Measurements from ENCODE around the gene NSDHL. TPM values are rescaled to one million over a fixed set of nuclear protein-coding genes. Genes with fewer than 3 reads are reported as not detected.
A peak's percentile ranks its signal among the peaks of the same experiment; 100 is the strongest.

The NSDHL gene
- total and polyA plus RNA-seq, 2 experiments from 2014 or later: 46.2 to 62.9 TPM

- H3K36me3 ChIP-seq (replicated peaks; ENCODE audit: insufficient read depth, low read depth): no peaks in the 10 kb centered on the region
- H3K4me2 ChIP-seq: no peak overlapping the region
- H4K20me1 ChIP-seq (ENCODE audit: insufficient read depth, poor library complexity, severe bottlenecking): no peaks in the 10 kb centered on the region
- H2AFZ ChIP-seq: no peak overlapping the region
- H3K9me3 ChIP-seq (ENCODE audit: low read depth): no peaks in the 10 kb centered on the region
- 48% methylated on average over 20 of the region's 20 CpGs for whole genome bisulfite sequencing (ENCODE audit: low lambda C conversion rate, missing lambda C conversion rate)
- H3K79me2 ChIP-seq: no peaks in the 10 kb centered on the region
- DNase-seq (ENCODE audit: low spot score): peak; percentile 66
- no peaks in the 10 kb centered on the region for H3K9me2 ChIP-seq (replicated peaks; ENCODE audit: insufficient read depth)
- H3K4me1 ChIP-seq (ENCODE audit: insufficient read depth): peaks cover 5% of the 10 kb centered on the region
- H3K4me3 ChIP-seq: no peak overlapping the region
- H3K27me3 ChIP-seq: no peaks in the 10 kb centered on the region
- H3K27ac ChIP-seq: no peak overlapping the region
- TF ChIP-seq CTCF (IDR thresholded peaks at IDR 0.05; ENCODE audit: poor library complexity) (peak; percentile 53), EZH2phosphoT487 (IDR thresholded peaks at IDR 0.05; ENCODE audit: low read depth, severe bottlenecking, unreplicated experiment) (no peak)
Measured at GRCh38 chrX:152904151-152905080, 73.6 kb downstream of the NSDHL start.

DNA sequence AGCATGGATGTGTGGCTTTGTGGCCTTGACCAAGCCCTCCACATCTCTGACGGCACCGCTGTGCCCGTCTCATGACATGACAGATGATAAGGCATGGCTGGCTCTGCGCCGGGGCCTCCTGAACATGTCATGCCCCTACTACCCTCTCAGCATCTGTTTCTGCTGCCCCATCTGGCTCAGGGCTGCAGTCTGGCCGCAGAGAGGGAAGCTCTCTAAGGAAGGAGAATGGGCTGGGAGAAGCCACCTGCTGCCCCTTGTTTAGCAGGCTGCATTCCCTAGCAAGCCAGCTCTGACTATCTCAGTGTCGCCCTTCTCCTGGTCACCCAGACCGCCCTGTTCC, 74.2 kb downstream of the NSDHL start:
- peaks cover 5% of the 10 kb centered on the region for H3K4me1 ChIP-seq (ENCODE audit: insufficient read depth)
- no peak for DNase-seq (ENCODE audit: low spot score)
- no peaks in the 10 kb centered on the region for H4K20me1 ChIP-seq (ENCODE audit: insufficient read depth, poor library complexity, severe bottlenecking)
- H3K27me3 ChIP-seq: no peaks in the 10 kb centered on the region
- H3K9me3 ChIP-seq (ENCODE audit: low read depth): no peaks in the 10 kb centered on the region
- H3K27ac ChIP-seq: no peak overlapping the region
- H3K79me2 ChIP-seq: no peaks in the 10 kb centered on the region
- WGBS (ENCODE audit: low lambda C conversion rate, missing lambda C conversion rate): 87% methylated on average over 8 of the region's 8 CpGs
- no peak overlapping the region for H3K4me2 ChIP-seq
- TF ChIP-seq CTCF (IDR thresholded peaks at IDR 0.05; ENCODE audit: poor library complexity) (no peak), EZH2 (IDR thresholded peaks at IDR 0.05; ENCODE audit: borderline replicate concordance) (no peak), EZH2phosphoT487 (IDR thresholded peaks at IDR 0.05; ENCODE audit: low read depth, severe bottlenecking, unreplicated experiment) (no peak)
- no peaks in the 10 kb centered on the region for H3K9me2 ChIP-seq (replicated peaks; ENCODE audit: insufficient read depth)
- no peak overlapping the region for H2AFZ ChIP-seq
- H3K36me3 ChIP-seq (replicated peaks; ENCODE audit: insufficient read depth, low read depth): no peaks in the 10 kb centered on the region
- no peak overlapping the region for H3K4me3 ChIP-seq

DNA sequence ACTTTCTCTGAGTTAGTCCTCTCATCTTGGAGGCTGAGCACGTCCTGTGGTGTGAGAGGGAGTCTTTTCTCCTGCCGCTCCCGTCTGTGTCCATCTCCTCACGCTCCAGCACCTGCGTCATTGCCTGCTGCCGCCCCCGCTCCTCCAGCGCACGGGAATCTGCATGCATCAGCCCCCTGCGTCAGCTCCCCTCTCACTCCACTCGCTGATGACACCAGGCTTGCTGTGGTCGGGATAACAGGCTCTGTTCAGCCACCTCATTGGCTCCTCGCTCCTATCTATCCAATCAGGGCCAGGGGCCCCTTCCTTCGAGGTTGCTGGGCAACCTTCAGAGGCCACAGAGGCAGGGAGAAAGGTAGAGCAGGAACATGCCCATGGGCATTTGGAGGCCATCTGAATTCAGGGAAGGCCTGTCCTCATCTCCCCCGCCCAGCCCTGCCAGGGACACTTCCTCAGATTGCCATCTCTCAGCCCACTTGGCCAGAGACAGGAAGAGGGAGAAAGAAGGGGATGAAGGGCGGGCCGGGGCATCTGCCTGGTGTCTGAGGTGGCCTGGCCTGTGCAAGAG, 76.3 kb downstream of the NSDHL start:
- H3K27ac ChIP-seq: peak overlapping the region; percentile 24
- H4K20me1 ChIP-seq (ENCODE audit: insufficient read depth, poor library complexity, severe bottlenecking): no peaks in the 10 kb centered on the region
- peak overlapping the region; percentile 49 for H3K4me2 ChIP-seq
- no peaks in the 10 kb centered on the region for H3K36me3 ChIP-seq (replicated peaks; ENCODE audit: insufficient read depth, low read depth)
- no peaks in the 10 kb centered on the region for H3K9me2 ChIP-seq (replicated peaks; ENCODE audit: insufficient read depth)
- peaks cover 5% of the 10 kb centered on the region for H3K4me1 ChIP-seq (ENCODE audit: insufficient read depth)
- H3K4me3 ChIP-seq: no peak overlapping the region
- no peaks in the 10 kb centered on the region for H3K27me3 ChIP-seq
- TF ChIP-seq CTCF (IDR thresholded peaks at IDR 0.05; ENCODE audit: poor library complexity): no peak
- TF ChIP-seq EZH2phosphoT487 (IDR thresholded peaks at IDR 0.05; ENCODE audit: low read depth, severe bottlenecking, unreplicated experiment): no peak
- TF ChIP-seq EZH2 (IDR thresholded peaks at IDR 0.05; ENCODE audit: borderline replicate concordance): no peak
- 35% methylated on average over 16 of the region's 17 CpGs for WGBS (ENCODE audit: low lambda C conversion rate, missing lambda C conversion rate)
- no peak overlapping the region for H2AFZ ChIP-seq
- no peaks in the 10 kb centered on the region for H3K9me3 ChIP-seq (ENCODE audit: low read depth)
- no peaks in the 10 kb centered on the region for H3K79me2 ChIP-seq
- DNase-seq (ENCODE audit: low spot score): peak; percentile 73

Data from hepatocyte (in vitro differentiated cells).